ENCODE measurements around the gene TCF3. TPM values are rescaled to one million over a fixed set of nuclear protein-coding genes. Genes with fewer than 3 reads are reported as not detected.

Gene TCF3
- total and polyA plus RNA-seq, 2 of the 8 experiments (the other 6 are each of a cell fraction or from before 2014, with no cell fraction given): 241 to 348 TPM

DNA sequence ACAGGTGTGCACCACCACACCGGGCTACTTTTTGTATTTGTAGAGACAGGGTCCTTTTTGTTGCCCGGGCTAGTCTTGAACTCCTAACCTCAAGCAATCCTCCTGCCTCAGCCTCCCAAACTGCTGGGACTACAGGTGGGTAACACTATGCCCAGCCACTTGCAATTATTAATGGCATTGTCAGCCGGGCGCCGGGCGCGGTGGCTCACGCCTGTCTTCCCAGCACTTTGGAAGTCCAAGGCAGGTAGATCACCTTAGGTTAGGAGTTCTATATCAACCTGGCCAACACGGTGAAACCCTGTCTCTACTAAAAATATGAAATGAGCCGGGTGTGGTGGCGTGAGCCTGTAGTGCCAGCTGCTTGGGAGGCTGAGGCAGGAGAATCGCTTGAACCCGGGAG, 81.6 kb downstream of the TCF3 start:
- WGBS, 2 experiments (ENCODE audit: extremely low coverage in 1 of 2, insufficient coverage in 1 of 2, insufficient read length in 1 of 2, insufficient replicate concordance in 2 of 2, low coverage in 1 of 2, low lambda C conversion rate in 2 of 2, missing lambda C conversion rate in 1 of 2): 93% methylated on average over 13 of the region's 13 CpGs; no CpG with 5 or more reads in 1 of the 2 experiments
- ChIA-PET CTCF (ENCODE audit: partially characterized antibody) (interaction anchor here (1.4 kb wide), 1 partner anchor 24 kb away, joined by 6 read pairs; no protein-coding TSS in a partner anchor), POLR2A (ENCODE audit: partially characterized antibody) (interaction anchor here (0.9 kb wide), 2 partner anchors 15 to 20 kb away, joined by 3 to 5 read pairs; no protein-coding TSS in a partner anchor)
- no peak overlapping the region for H2BK15ac ChIP-seq (ENCODE audit: low read length)
- FAIRE-seq: no peak
- no peaks in the 10 kb centered on the region; a peak in 1 of 8 replicates for H3K36me3 ChIP-seq (ENCODE audit: control insufficient read depth in 2 of 4, insufficient read depth in 4 of 4, low read length in 3 of 4)
- H3K27ac ChIP-seq (ENCODE audit: low read depth, low read length): no peak overlapping the region
- peaks cover 4% of the 10 kb centered on the region; the same call in 1 of the 2 replicates for H3K79me1 ChIP-seq (ENCODE audit: low read depth, low read length)
- H3K4me2 ChIP-seq (ENCODE audit: insufficient read depth in 1 of 2, low read depth in 2 of 2, low read length in 2 of 2): no peak overlapping the region
- H4K20me1 ChIP-seq (replicated peaks in 1 of 2; ENCODE audit: control insufficient read depth in 1 of 2, insufficient read depth in 2 of 2, low read length in 2 of 2): peaks cover 3 to 6% of the 10 kb centered on the region in 2 experiments
- peaks cover 4 to 12% of the 10 kb centered on the region in 2 experiments for H3K79me2 ChIP-seq (ENCODE audit: control insufficient read depth in 1 of 2, insufficient read depth in 2 of 2, low read length in 2 of 2)
- H3K14ac ChIP-seq (ENCODE audit: insufficient read length): no peak overlapping the region
- H2BK20ac ChIP-seq (ENCODE audit: low read length): no peak overlapping the region
- H3K18ac ChIP-seq (ENCODE audit: extremely low read depth, low read length): no peak overlapping the region
- H2BK12ac ChIP-seq (ENCODE audit: low read depth, low read length): no peak overlapping the region
- H2BK5ac ChIP-seq (ENCODE audit: low read depth, low read length): no peak overlapping the region
- no peak overlapping the region for H3K9ac ChIP-seq (replicated peaks in 1 of 4; ENCODE audit: extremely low read depth in 1 of 4, low read depth in 3 of 4, low read length in 3 of 4)
- H3K4ac ChIP-seq (replicated peaks; ENCODE audit: insufficient read length, low read depth, low read length): no peak overlapping the region
- peaks cover 0 to 8% of the 10 kb centered on the region in 2 experiments; a peak in 2 of 4 replicates for H3K9me3 ChIP-seq (ENCODE audit: insufficient read depth in 2 of 2, low read depth in 1 of 2, low read length in 1 of 2)
- no peak overlapping the region for H3K56ac ChIP-seq (replicated peaks; ENCODE audit: insufficient read length, low read depth, low read length)
- peaks cover 0 to 7% (median 3%) of the 10 kb centered on the region in 4 experiments; a peak in 6 of 7 replicates for H3K4me1 ChIP-seq (replicated peaks in 1 of 4; ENCODE audit: control insufficient read depth in 3 of 4, insufficient read depth in 4 of 4, low read length in 3 of 4)
- no peak overlapping the region for H2AFZ ChIP-seq (ENCODE audit: low read length)
- H3K27me3 ChIP-seq (replicated peaks in 1 of 4; ENCODE audit: control insufficient read depth in 3 of 4, extremely low read depth in 1 of 4, insufficient read depth in 3 of 4, low read length in 3 of 4): peaks cover 8 to 26% (median 14%) of the 10 kb centered on the region in 4 experiments
- H3K4me3 ChIP-seq (ENCODE audit: extremely low read depth in 1 of 4, insufficient read depth in 2 of 4, low read depth in 3 of 4, low read length in 4 of 4): no peak overlapping the region
- H2BK120ac ChIP-seq (replicated peaks; ENCODE audit: low read depth, low read length): no peak overlapping the region
- H2AK5ac ChIP-seq (ENCODE audit: low read depth, low read length): no peak overlapping the region
- peaks cover 3% of the 10 kb centered on the region; the same call in 1 of the 2 replicates for H3K23me2 ChIP-seq (ENCODE audit: low read depth, low read length)
- H4K5ac ChIP-seq (ENCODE audit: insufficient read length, low read depth, low read length): no peak overlapping the region
- H3K23ac ChIP-seq (ENCODE audit: insufficient read length): no peak overlapping the region
- no peak overlapping the region for H4K91ac ChIP-seq (replicated peaks; ENCODE audit: insufficient read length, low read length)
- no peak for DNase-seq (ENCODE audit: low read depth in 1 of 2, low spot score in 2 of 2)
- no peak overlapping the region for H4K8ac ChIP-seq (ENCODE audit: extremely low read depth, insufficient read depth, low read length)
- no peak for TF ChIP-seq SP2 (IDR thresholded peaks at IDR 0.05; ENCODE audit: low read length)
- TF ChIP-seq KDM1A (IDR thresholded peaks at IDR 0.05; ENCODE audit: borderline replicate concordance, low read length): no peak
- TF ChIP-seq RBBP5 (IDR thresholded peaks at IDR 0.05; ENCODE audit: borderline replicate concordance, low read depth, low read length): no peak
- TF ChIP-seq TBP (IDR thresholded peaks at IDR 0.05; ENCODE audit: low read depth, low read length): no peak
- TF ChIP-seq KDM4A (IDR thresholded peaks at IDR 0.05; ENCODE audit: low read depth, low read length, severe bottlenecking): no peak

Measured in H1 (cell line).